Transverse colon (tissue), 4 donors: ENCODE measurements around the gene RTF2. TPM values are rescaled to one million over a fixed set of nuclear protein-coding genes. Genes with fewer than 3 reads are reported as not detected.

Source experiments
- DNase-seq: peaks from one replicate; pipeline ENCODE4 v3.0.0-alpha.2; 2019
- H3K27ac ChIP-seq, 4 donors: fragments of 200-600 bp; sonication (generic); 2 replicates each; pipeline ENCODE4 v1.5.1; 2016 to 2018; ENCODE audit warnings: inconsistent platforms in 4 of 4
- H3K27me3 ChIP-seq: fragments of 200-600 bp; sonication (generic); 2 replicates; pipeline ENCODE4 v1.5.1; 2017; ENCODE audit warnings: inconsistent platforms
- H3K36me3 ChIP-seq, 4 donors: fragments of 200-600 bp; sonication (generic); 2 replicates each; pipeline ENCODE4 v1.5.1; 2017 to 2019; ENCODE audit warnings: inconsistent platforms in 4 of 4
- H3K4me1 ChIP-seq, 4 donors: fragments of 200-600 bp; sonication (generic); 2 replicates each; pipeline ENCODE4 v1.5.1; 2017 to 2020; ENCODE audit warnings: inconsistent platforms in 4 of 4
- H3K4me3 ChIP-seq, 4 donors: fragments of 200-600 bp; sonication (generic); 1 replicate in 1 of 4; 2 replicates in 3 of 4; pipeline versions ENCODE4 v1.5.1 to v1.6.1; 2017 to 2019; ENCODE audit warnings: inconsistent platforms in 4 of 4
- H3K9me3 ChIP-seq, 2 donors: fragments of 200-600 bp; sonication (generic); 2 replicates each; pipeline ENCODE4 v1.5.1; 2017 to 2019; ENCODE audit warnings: inconsistent platforms in 2 of 2
- CTCF ChIP-seq, 5 experiments: fragments of 200-600 bp in 3 of 5; fragments of 450-650 bp in 2 of 5; sonication (generic) in 3 of 5; IDR thresholded peaks; 1 replicate in 2 of 5; 2 replicates in 3 of 5; pipeline ENCODE4 v1.5.1; 2016 to 2017; ENCODE audit warnings: antibody characterized with exemption in 5 of 5, inconsistent platforms in 3 of 5, mild to moderate bottlenecking in 2 of 5, moderate library complexity in 1 of 5
- EP300 ChIP-seq: sonication (generic); formaldehyde crosslinking; IDR thresholded peaks from one replicate; pipeline ENCODE4 v1.6.1; 2017; ENCODE audit warnings: antibody characterized with exemption, low read depth
- POLR2A ChIP-seq: fragments of 450-650 bp; IDR thresholded peaks from one replicate; pipeline ENCODE4 v1.6.1; 2016; ENCODE audit warnings: antibody characterized with exemption, mild to moderate bottlenecking, moderate library complexity
- POLR2AphosphoS5 ChIP-seq, 3 donors: sonication (generic); formaldehyde crosslinking; IDR thresholded peaks; one replicate each; pipeline ENCODE4 v1.6.1; 2016; ENCODE audit warnings: antibody characterized with exemption in 3 of 3
- WGBS, 2 donors: methylation state at CpG; one replicate each; pipeline ENCODE4 v1.1.5; 2018; ENCODE audit warnings: low coverage in 1 of 2; 5-methylcytosine and 5-hydroxymethylcytosine counted together
- in situ Hi-C, 4 donors: fragments of 200-750 bp; cut with MboI; loops; one replicate each; pipeline versions ENCODE4 v1.15.0 to v1.15.1; 2017; ENCODE audit warnings: low sequenced_read_pairs in 3 of 4, low pct_ligation_motif_present in 1 of 4, low pct_unique_long_range_greater_than_20kb in 1 of 4
- intact Hi-C: fragments of 100-400 bp; cut with DNase I; formaldehyde crosslinking; loops from one replicate; pipeline ENCODE4 v1.15.1; 2023; ENCODE audit warnings: low total_unique reads
- total RNA-seq, 4 donors: library from RNA; depleted of rRNA; stranded (reverse); fragments of >200 nt; gene quantifications; one replicate each; pipeline ENCODE4 v1.1.0, GENCODE V29; 2016

The RTF2 gene
- total RNA-seq, 4 donors from 2014 or later, result 49.5 to 130 (median 50.5) TPM

- Histone ChIP-seq H3K36me3 (no peaks in the 10 kb centered on the region), H3K27me3 (no peaks in the 10 kb centered on the region), H3K27ac (no peak overlapping the region), H3K4me3 (no peak overlapping the region), H3K9me3 (no peaks in the 10 kb centered on the region), H3K4me1 (no peaks in the 10 kb centered on the region)
- no peak for DNase-seq
- WGBS, 2 donors, result 82 to 93% methylated on average over 8 to 22 of the region's 22 CpGs
- in situ Hi-C loops (no loop called here), intact Hi-C loops (no loop called here)
- TF ChIP-seq EP300, result no peak
- TF ChIP-seq CTCF (IDR thresholded peaks at IDR 0.05), result no peak
- TF ChIP-seq POLR2AphosphoS5 (IDR thresholded peaks at IDR 0.05), result no peak
- TF ChIP-seq POLR2A, result no peak
Measured at GRCh38 chr20:56458206-56458821, 10.1 kb upstream of the RTF2 start.

- no peak for DNase-seq
- Histone ChIP-seq H3K36me3 (no peaks in the 10 kb centered on the region), H3K4me3 (no peak overlapping the region), H3K9me3 (no peaks in the 10 kb centered on the region), H3K4me1 (no peaks in the 10 kb centered on the region), H3K27me3 (no peaks in the 10 kb centered on the region), H3K27ac (no peak overlapping the region)
- in situ Hi-C loops (loop anchor here in 2 of 4 donors (5.0 to 10.0 kb wide), 2 partner anchors 56 to 63 kb away; no protein-coding TSS in a partner anchor), intact Hi-C loops (no loop called here)
- TF ChIP-seq POLR2AphosphoS5 (IDR thresholded peaks at IDR 0.05), result no peak
- no peak for TF ChIP-seq EP300
- 68% methylated on average over 3 of the region's 3 CpGs; no CpG with 5 or more reads in 1 of the 2 donors for WGBS, 2 donors
Measured at GRCh38 chr20:56460459-56460858, 8.0 kb upstream of the RTF2 start.

GRCh38 chr20:56461576-56461975 is 6.9 kb upstream of the RTF2 start:
- Histone ChIP-seq H3K4me1 (no peaks in the 10 kb centered on the region), H3K27me3 (no peaks in the 10 kb centered on the region), H3K27ac (no peak overlapping the region), H3K9me3 (no peaks in the 10 kb centered on the region), H3K4me3 (no peak overlapping the region), H3K36me3 (no peaks in the 10 kb centered on the region)
- in situ Hi-C loops (loop anchor here in 2 of 4 donors (5.0 to 10.0 kb wide), 2 partner anchors 57 to 64 kb away; no protein-coding TSS in a partner anchor), intact Hi-C loops (no loop called here)
- DNase-seq, result no peak
- no peak for TF ChIP-seq POLR2A
- TF ChIP-seq EP300, result no peak
- TF ChIP-seq POLR2AphosphoS5 (IDR thresholded peaks at IDR 0.05), result no peak
- TF ChIP-seq CTCF (IDR thresholded peaks at IDR 0.05), result no peak
- 52% methylated on average over 3 of the region's 3 CpGs; no CpG with 5 or more reads in 1 of the 2 donors for WGBS, 2 donors

GRCh38 chr20:56463428-56463827 is 5.0 kb upstream of the RTF2 start:
- H3K36me3 ChIP-seq, result no peaks in the 10 kb centered on the region
- in situ Hi-C loops (loop anchor here in 2 of 4 donors (5.0 to 10.0 kb wide), 2 partner anchors 59 to 66 kb away; no protein-coding TSS in a partner anchor), intact Hi-C loops (no loop called here)
- peak overlapping the region in 1 of 4 donors; percentile 19 for H3K27ac ChIP-seq
- DNase-seq, result no peak
- H3K4me3 ChIP-seq, result no peak overlapping the region
- no peak for TF ChIP-seq EP300
- no peak for TF ChIP-seq POLR2AphosphoS5 (IDR thresholded peaks at IDR 0.05)
- no peak for TF ChIP-seq POLR2A
- TF ChIP-seq CTCF (IDR thresholded peaks at IDR 0.05), result no peak
- H3K4me1 ChIP-seq, result peaks cover 0 to 3% (median 2%) of the 10 kb centered on the region in 4 donors
- WGBS, 2 donors, result 60 to 83% methylated on average over 3 of the region's 3 CpGs
- H3K27me3 ChIP-seq, result no peaks in the 10 kb centered on the region
- no peaks in the 10 kb centered on the region for H3K9me3 ChIP-seq
